Upper lobe of left lung (tissue), 6 donors: ENCODE data around the gene ANAPC5. TPM values are rescaled to one million over a fixed set of nuclear protein-coding genes. Genes with fewer than 3 reads are reported as not detected.
A peak's percentile ranks its signal among the peaks of the same experiment; 100 is the strongest.

Experiments
- ATAC-seq, 2 donors: fragments of 200-7000 bp; cut with Tn5 transposase; one replicate each; pipeline ENCODE4 v1.9.1; 2022; ENCODE audit warnings: mild to moderate bottlenecking in 2 of 2, moderate library complexity in 2 of 2; ENCODE audit not compliant: low FRiP score in 2 of 2
- DNase-seq, 2 donors: peaks; one replicate each; pipeline ENCODE4 v3.0.0-alpha.2; 2019 to 2020
- H3K27ac ChIP-seq, 4 donors: fragments of 200-600 bp; sonication (generic); one replicate each; pipeline ENCODE4 v1.5.1; 2016 to 2019
- H3K27me3 ChIP-seq, 4 donors: fragments of 200-600 bp; sonication (generic); one replicate each; pipeline ENCODE4 v1.5.1; 2017 to 2019
- H3K36me3 ChIP-seq, 4 donors: fragments of 200-600 bp; sonication (generic); one replicate each; pipeline ENCODE4 v1.5.1; 2016 to 2019
- H3K4me1 ChIP-seq, 4 donors: fragments of 200-600 bp; sonication (generic); one replicate each; pipeline ENCODE4 v1.5.1; 2018 to 2019
- H3K4me3 ChIP-seq, 4 donors: fragments of 200-600 bp; sonication (generic); one replicate each; pipeline ENCODE4 v1.5.1; 2017 to 2019; ENCODE audit warnings: mild to moderate bottlenecking in 2 of 4, moderate library complexity in 1 of 4
- H3K9me3 ChIP-seq, 4 donors: fragments of 200-600 bp; sonication (generic); one replicate each; pipeline ENCODE4 v1.5.1; 2018 to 2019
- CTCF ChIP-seq, 6 experiments: fragments of 450-650 bp in 4 of 6; fragments of 200-600 bp in 2 of 6; sonication (generic) in 2 of 6; IDR thresholded peaks; one replicate each; pipeline ENCODE4 v1.5.1; 2016 to 2019; ENCODE audit warnings: antibody characterized with exemption in 6 of 6
- EP300 ChIP-seq, 4 donors: sonication (generic); formaldehyde crosslinking; IDR thresholded peaks; one replicate each; pipeline ENCODE4 v1.5.1; 2017; ENCODE audit warnings: antibody characterized with exemption in 4 of 4, control low read depth in 2 of 4
- POLR2A ChIP-seq, 4 donors: fragments of 450-650 bp; IDR thresholded peaks; one replicate each; pipeline ENCODE4 v1.5.1; 2016 to 2017; ENCODE audit warnings: antibody characterized with exemption in 4 of 4, mild to moderate bottlenecking in 2 of 4
- POLR2AphosphoS5 ChIP-seq, 2 donors: sonication (generic); formaldehyde crosslinking; IDR thresholded peaks; one replicate each; pipeline ENCODE4 v1.5.1; 2017; ENCODE audit warnings: antibody characterized with exemption in 2 of 2
- WGBS, 2 donors: methylation state at CpG; one replicate each; pipeline ENCODE4 v1.1.5; 2017 to 2018; 5-methylcytosine and 5-hydroxymethylcytosine counted together
- total RNA-seq, 6 donors: library from RNA; depleted of rRNA in 4 of 6; stranded (reverse); fragments of >200 nt in 4 of 6; gene quantifications; one replicate each; pipeline versions ENCODE4 v1.1.0 to v1.2.1, GENCODE V29; 2016 to 2021
- donor health status: DM: no; HTN: no; CAD: no; lungs with moderate emphysema.
- donor health status: DM: no; HTN: yes; CAD: no; lungs with severe emphysema.

Gene ANAPC5
- total RNA-seq, 6 donors from 2014 or later = 68.1 to 172 (median 87.3) TPM

GRCh38 chr12:121288986-121289385 lies 63.2 kb downstream of the ANAPC5 start:
- Histone ChIP-seq H3K4me1 (peaks cover 12 to 28% (median 26%) of the 10 kb centered on the region in 4 donors), H3K27ac (peak overlapping the region in 3 of 4 donors; percentile 32 to 51 (median 49)), H3K27me3 (no peaks in the 10 kb centered on the region), H3K9me3 (no peaks in the 10 kb centered on the region), H3K4me3 (no peak overlapping the region), H3K36me3 (peaks cover 0 to 12% (median 0%) of the 10 kb centered on the region in 4 donors)
- TF ChIP-seq EP300 (IDR thresholded peaks at IDR 0.05) (no peak), POLR2AphosphoS5 (IDR thresholded peaks at IDR 0.05) (no peak), POLR2A (IDR thresholded peaks at IDR 0.05) (no peak), CTCF (IDR thresholded peaks at IDR 0.05) (no peak)
- ATAC-seq (no peak), DNase-seq (no peak)
- 47 to 66% methylated on average over 9 of the region's 9 CpGs for WGBS, 2 donors

DNA sequence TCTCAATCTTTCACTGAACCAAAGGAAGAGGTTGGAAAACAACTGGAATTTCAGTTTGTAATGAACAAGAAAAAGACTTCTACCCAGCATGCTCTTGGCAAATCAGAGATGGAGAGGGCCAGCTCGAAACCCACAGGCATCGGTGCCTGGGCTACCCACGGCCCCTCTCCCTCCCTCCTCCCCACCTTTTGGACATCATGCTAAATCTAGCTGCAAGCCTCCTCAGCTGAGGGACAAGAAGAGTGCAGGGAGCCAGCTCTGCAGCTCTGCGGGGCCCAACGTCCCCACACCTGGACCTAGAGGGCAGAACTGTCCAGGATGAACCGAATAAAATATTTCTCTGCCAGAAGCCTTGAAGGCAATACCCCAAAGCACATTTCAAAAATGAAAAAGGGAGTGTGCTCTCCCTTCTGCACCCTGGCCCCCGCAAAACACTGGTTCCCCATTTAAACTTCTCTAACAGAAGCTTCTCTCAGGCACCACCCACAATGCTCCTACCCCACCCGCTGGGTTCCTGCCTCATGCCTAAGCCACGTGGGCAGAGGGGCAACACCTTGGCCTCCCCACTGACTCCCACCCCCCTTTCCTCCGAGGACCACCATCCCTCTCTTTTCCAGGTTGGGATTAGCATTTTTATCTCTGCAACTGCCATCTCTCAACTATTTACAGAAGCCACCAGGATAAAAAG lies 63.9 kb downstream of the ANAPC5 start:
- TF ChIP-seq POLR2A (IDR thresholded peaks at IDR 0.05) = no peak
- no peak for TF ChIP-seq POLR2AphosphoS5 (IDR thresholded peaks at IDR 0.05)
- no peak for TF ChIP-seq CTCF (IDR thresholded peaks at IDR 0.05)
- TF ChIP-seq EP300 (IDR thresholded peaks at IDR 0.05) = no peak
- 48 to 62% methylated on average over 8 to 10 of the region's 10 CpGs for WGBS, 2 donors
- Histone ChIP-seq H3K27ac (peak overlapping the region; percentile 12 to 51 (median 18)), H3K9me3 (no peaks in the 10 kb centered on the region), H3K27me3 (no peaks in the 10 kb centered on the region), H3K4me3 (no peak overlapping the region), H3K4me1 (peaks cover 12 to 28% (median 22%) of the 10 kb centered on the region in 4 donors), H3K36me3 (peaks cover 0 to 14% (median under 1%) of the 10 kb centered on the region in 4 donors)
- DNase-seq (no peak), ATAC-seq (peak in 1 of 2 donors; percentile 52)

DNA sequence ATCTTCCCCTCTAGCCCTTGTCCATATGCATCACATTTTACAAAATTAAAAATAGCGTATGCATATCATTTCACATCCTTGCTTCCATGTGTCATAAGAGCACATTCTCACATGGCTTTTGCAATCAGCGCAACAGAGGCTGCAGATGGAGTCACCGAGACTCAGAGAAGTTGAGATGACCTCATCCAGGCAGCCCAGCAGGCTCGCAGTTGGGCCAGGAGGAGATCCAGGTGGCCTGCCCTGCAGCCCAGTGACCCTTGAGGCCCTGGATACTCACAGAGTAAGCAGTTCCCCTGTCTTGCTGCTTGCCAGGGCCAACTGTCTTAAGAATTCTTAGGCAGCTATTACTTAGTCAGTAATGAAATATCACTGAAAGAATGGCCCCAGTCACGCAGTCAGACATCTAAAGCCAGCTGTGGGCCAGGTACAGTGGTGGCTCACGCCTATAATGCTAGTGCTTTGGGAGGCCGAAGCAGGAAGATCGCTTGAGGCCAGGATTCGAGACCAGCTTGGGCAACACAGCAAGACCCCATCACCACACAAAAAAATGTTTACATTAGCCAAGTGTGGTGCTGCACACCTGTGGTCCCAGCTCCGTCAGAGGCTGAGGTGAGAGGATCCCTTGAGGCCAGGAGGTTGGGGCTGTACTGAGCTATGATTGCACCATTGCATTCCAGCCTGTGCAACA lies 64.8 kb downstream of the ANAPC5 start:
- ATAC-seq (peak in 1 of 2 donors; percentile 40), DNase-seq (no peak)
- TF ChIP-seq EP300 (IDR thresholded peaks at IDR 0.05) (no peak), CTCF (IDR thresholded peaks at IDR 0.05) (no peak), POLR2A (IDR thresholded peaks at IDR 0.05) (no peak), POLR2AphosphoS5 (IDR thresholded peaks at IDR 0.05) (no peak)
- Histone ChIP-seq H3K27me3 (no peaks in the 10 kb centered on the region), H3K27ac (peak overlapping the region in 2 of 4 donors; percentile 30 to 51), H3K9me3 (no peaks in the 10 kb centered on the region), H3K36me3 (peaks cover 0 to 17% (median 2%) of the 10 kb centered on the region in 4 donors), H3K4me3 (no peak overlapping the region), H3K4me1 (peaks cover 12 to 28% (median 21%) of the 10 kb centered on the region in 4 donors)
- 83 to 88% methylated on average over 9 to 10 of the region's 10 CpGs for WGBS, 2 donors

DNA sequence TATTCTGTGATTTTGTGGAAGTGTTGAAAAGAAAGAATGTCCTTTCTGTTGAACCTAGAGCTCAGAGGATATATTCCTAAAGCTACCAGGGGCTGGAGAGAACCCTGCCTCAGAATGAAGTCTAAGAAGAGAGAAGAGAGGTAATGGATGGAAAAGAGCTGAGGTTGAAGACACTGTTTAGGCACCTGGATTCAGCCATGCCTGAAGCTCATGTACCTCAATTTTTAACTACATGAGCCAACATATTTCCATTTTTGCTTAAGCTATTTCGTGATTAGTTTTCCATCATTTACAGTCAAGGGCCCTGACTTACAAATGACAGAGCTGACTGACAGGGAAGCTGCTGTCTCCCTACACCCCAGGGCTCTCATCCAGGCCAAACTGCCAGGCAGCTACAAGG lies 66.4 kb downstream of the ANAPC5 start:
- Histone ChIP-seq H3K4me3 (no peak overlapping the region), H3K9me3 (no peaks in the 10 kb centered on the region), H3K27me3 (no peaks in the 10 kb centered on the region), H3K36me3 (peaks cover 0 to 12% (median 3%) of the 10 kb centered on the region in 4 donors), H3K27ac (peak overlapping the region in 1 of 4 donors; percentile 77), H3K4me1 (peaks cover 12 to 28% (median 21%) of the 10 kb centered on the region in 4 donors)
- no peak for TF ChIP-seq POLR2AphosphoS5 (IDR thresholded peaks at IDR 0.05)
- TF ChIP-seq EP300 (IDR thresholded peaks at IDR 0.05) = no peak
- TF ChIP-seq POLR2A (IDR thresholded peaks at IDR 0.05) = no peak
- no peak for TF ChIP-seq CTCF (IDR thresholded peaks at IDR 0.05)
- ATAC-seq (no peak), DNase-seq (no peak)
- 93 to 100% methylated on average over 1 of the region's 1 CpG for WGBS, 2 donors
